HL-60/S4 (cell line): Measurements from ENCODE around the gene GPC3.

Experiments
- in situ Hi-C: fragments of 300-500 bp; cut with MboI; formaldehyde crosslinking; loops from 2 replicates; pipeline ENCODE4 v1.14.3; 2022; ENCODE audit warnings: low sequenced_read_pairs

The GPC3 gene

GRCh38 chrX:133852837-133853356 is 132.5 kb downstream of the GPC3 start:
- in situ Hi-C loops: no loop called here

- in situ Hi-C loops: no loop called here
These were observed 133.0 kb downstream of the GPC3 start for GRCh38 chrX:133852401-133852800.

- in situ Hi-C loops: no loop called here
These were observed 135.0 kb downstream of the GPC3 start for GRCh38 chrX:133850399-133850798.

- in situ Hi-C loops: no loop called here
These were observed 135.7 kb downstream of the GPC3 start for GRCh38 chrX:133849676-133850075.

GRCh38 chrX:133847340-133847994 is 137.9 kb downstream of the GPC3 start:
- in situ Hi-C loops: no loop called here

DNA sequence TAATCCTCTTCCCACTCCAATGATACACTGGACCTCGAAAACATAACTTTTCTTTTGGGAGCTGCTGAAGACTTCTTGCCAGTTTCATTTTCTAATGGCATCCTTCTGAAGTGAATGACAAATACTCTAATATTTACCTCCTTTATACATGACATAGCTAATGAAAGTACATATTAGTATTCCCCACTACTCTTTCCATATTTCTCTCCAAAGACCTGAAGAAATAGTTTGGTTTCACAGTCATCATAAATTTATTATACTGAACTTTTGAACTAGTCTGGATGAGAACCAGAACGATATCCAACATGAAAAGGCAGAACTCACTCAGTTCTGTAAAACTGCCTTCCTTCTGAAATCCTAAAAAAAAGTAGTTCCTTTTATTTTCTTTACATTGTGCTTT is 139.1 kb downstream of the GPC3 start:
- in situ Hi-C loops: no loop called here

DNA sequence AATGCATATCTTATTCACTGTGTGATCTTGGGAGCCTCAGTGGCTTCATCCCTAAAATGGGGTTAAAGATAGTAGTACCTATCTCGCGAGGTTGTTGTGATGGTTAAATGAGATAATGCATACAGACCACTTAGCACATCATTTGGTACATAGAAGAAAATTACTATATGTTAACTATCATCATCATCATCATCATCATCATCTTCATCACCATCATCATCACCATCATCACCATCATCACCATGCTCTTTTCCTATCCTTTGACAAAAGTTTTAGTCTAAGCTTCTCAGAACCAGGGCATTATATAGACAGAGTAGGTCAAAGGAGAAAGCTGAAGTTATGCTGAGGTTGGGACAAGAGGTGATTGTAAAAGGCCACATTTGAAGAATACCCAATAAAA is 145.0 kb downstream of the GPC3 start:
- in situ Hi-C loops: no loop called here

DNA sequence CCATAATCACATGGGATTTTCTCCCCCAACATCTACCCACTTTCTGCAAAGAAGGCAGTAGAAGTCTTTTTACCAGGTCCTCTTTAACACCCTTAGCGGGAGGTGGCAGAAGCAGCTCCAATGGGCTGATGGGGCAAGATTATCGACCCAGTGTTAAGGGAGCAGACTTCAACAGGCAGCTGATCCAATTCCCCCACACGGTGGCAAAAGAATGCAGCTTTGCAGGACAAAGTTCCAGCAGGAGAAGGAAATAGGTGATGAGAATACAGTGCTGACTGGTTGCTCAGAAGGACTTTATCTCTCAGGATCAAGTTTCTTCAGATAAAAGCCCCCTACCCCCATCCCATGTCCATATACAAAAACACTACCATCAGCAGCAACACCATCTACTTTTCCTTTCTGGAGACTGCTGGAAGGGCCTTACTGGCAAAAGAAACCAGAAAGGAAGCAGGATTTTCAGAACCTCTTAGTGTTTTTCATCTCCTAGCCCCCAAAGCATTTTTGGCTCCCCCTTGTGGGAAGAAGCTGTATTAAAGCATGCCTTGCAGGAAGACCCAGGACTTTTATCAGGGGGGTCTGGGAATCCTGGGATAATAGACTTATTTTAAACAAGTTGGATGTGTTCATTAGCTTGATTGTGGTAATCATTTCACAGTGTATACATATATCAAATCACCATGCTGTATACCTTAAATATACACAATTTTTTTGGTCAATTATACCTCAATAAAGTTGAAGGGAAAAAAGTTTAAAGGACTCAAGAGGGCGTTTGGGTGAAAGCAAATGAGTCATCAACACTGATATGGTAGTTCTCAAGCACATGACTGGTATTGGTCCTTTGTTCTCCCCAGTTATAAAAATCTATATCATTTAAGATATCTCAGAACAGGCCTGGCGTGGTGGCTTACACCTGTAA is 146.4 kb downstream of the GPC3 start:
- in situ Hi-C loops: no loop called here

- in situ Hi-C loops: no loop called here
These were observed 148.3 kb downstream of the GPC3 start for GRCh38 chrX:133837091-133837490.

- in situ Hi-C loops: no loop called here
These were observed 148.8 kb downstream of the GPC3 start for GRCh38 chrX:133836561-133836960.

DNA sequence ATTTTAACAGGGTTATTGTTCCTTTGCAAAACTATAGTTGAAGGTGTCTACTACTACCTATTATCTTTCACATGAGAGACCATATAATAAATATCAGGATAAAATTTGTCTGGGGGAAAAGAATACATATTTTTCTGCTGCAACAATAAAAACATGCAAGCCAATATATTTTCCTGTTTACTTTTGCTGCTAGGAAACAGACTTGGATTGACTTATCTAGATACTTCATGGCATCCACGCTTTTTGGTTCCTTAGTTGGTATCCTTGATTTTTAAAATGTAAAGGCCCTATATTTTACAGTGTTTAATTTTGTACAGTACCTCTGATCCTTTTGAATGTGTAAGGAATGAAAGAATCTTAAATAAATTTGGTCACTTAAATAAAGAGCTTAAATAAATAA is 150.6 kb downstream of the GPC3 start:
- in situ Hi-C loops: no loop called here

- in situ Hi-C loops: no loop called here
These were observed 165.8 kb downstream of the GPC3 start for GRCh38 chrX:133819546-133819945.

GRCh38 chrX:133818019-133818418 is 167.4 kb downstream of the GPC3 start:
- in situ Hi-C loops: no loop called here

GRCh38 chrX:133815496-133815895 is 169.9 kb downstream of the GPC3 start:
- in situ Hi-C loops: no loop called here

DNA sequence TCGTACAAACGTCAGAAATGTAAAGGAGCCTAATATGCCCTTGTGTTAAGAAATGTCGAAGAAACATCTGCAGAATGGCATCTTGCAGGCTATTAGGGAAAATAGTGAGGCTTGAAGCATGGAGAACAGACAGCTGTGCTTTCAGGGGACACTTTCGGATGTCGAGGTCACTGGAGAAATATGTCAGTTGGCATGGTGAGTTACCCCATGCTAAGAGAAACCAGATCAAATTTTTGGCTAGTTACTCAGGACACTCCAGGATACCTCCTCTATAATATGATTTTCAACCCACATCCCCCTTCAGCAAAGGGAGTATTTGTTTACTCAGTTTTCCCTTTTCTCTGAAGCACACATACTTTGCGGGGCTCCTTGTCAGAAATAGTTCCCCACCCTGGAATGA is 171.4 kb downstream of the GPC3 start:
- in situ Hi-C loops: no loop called here

DNA sequence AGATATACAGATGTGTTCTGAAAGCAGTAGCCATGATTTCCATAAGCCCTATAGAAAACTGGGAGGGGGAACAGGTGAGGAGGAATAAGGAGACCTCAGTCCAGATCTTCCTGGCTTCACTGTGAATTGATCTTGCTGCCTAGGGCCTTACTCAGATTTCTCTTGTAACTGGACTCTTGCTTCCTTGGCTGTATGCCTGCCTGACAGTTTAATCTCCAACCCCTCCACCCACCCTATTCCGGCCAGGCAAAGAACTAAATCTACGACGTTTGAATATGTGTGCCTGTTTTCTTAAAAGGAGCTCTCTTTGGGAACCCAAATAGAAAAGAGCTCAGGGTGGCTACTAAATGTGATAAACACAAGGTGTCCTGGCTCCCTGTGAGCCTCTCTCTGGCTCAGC is 173.0 kb downstream of the GPC3 start:
- in situ Hi-C loops: no loop called here

- in situ Hi-C loops: no loop called here
These were observed 174.5 kb downstream of the GPC3 start for GRCh38 chrX:133810925-133811324.

- in situ Hi-C loops: no loop called here
These were observed 181.3 kb downstream of the GPC3 start for GRCh38 chrX:133804072-133804471.

DNA sequence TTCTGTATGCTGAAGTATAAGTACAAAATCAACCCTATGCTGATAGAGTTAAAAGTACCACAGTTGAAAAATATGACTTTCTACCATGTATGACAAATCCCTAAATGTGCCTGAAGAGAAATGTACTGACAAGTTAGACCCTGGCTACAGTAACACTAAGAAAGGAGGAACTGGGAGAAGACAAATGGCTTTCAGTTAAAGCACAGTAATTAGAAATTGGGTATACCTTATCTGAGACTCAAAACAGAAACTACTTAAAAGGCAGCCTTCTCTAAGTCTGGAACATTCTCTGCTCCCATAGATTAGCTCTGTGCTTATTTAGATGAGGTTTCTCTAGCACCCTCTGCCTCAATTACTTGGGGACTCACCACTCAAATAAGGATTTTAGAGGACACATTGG is 189.1 kb downstream of the GPC3 start:
- in situ Hi-C loops: no loop called here

DNA sequence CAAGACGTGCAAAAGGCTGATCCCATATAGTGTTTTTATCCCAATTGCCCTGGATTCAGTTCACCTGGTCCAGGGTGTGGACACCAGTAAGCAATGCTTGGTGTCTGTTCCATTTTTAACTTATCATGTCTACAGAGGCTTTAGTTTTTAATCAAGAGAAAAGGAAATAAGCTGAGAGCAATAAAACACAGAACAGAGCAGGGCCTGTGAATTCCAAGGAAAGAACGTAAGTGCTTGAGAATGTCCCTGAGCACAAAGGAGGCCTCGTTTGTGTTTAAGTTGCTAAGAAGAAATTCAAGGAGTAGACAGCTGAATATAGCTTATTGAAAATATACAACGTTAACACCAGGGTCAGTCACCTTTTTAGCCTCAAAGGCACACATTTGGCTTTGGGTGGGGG is 191.3 kb downstream of the GPC3 start:
- in situ Hi-C loops: no loop called here

- in situ Hi-C loops: no loop called here
These were observed 191.8 kb downstream of the GPC3 start for GRCh38 chrX:133793626-133794025.
